OCI-LY7 (cell line): ENCODE measurements around the gene DGUOK. TPM values are rescaled to one million over a fixed set of nuclear protein-coding genes. Genes with fewer than 3 reads are reported as not detected.
"Not testable (repeated sequence)": the region's sequence is repeated elsewhere in the genome, so short reads cannot be mapped to it uniquely, and the experiment has no call there.

Source experiments
- Bru-seq: library from RNA; stranded (reverse); fragments of 400-500 nt; gene quantifications from one replicate; lab custom pipeline; 2021; lab: Mats Ljungman, UMichigan
- BruChase-seq, 2 experiments: library from RNA; stranded (reverse); fragments of 400-500 nt; gene quantifications; one replicate each; lab custom pipeline; 2021; lab: Mats Ljungman, UMichigan
- BruUV-seq: library from RNA; stranded (reverse); fragments of 400-500 nt; replicated peaks from 2 replicates; lab custom pipeline; 2021; lab: Mats Ljungman, UMichigan
- CTCF ChIA-PET: fragments of 300-600 bp; sonication (Branson Sonifier 250); formaldehyde crosslinking; loops from one replicate; lab custom pipeline; 2022; ENCODE audit warnings: antibody characterized with exemption; ENCODE audit not compliant: unreplicated experiment; lab: Charles Lee
- POLR2A ChIA-PET: fragments of 300-600 bp; sonication (Branson Sonifier 250); formaldehyde crosslinking; loops from one replicate; lab custom pipeline; 2022; ENCODE audit warnings: antibody characterized with exemption; lab: Charles Lee
- DNase-seq: peaks from one replicate; pipeline ENCODE4 v3.0.0-alpha.2; 2015; ENCODE audit warnings: low spot score
- H2AFZ ChIP-seq: fragments of 200-600 bp; sonication (generic), shearing (Covaris generic); 2 replicates; pipeline ENCODE4 v1.6.1; 2014; ENCODE audit warnings: mild to moderate bottlenecking, antibody characterized with exemption, low read length, moderate library complexity
- H3K27ac ChIP-seq: fragments of 200-600 bp; sonication (generic); 2 replicates; pipeline ENCODE4 v1.5.1; 2014; ENCODE audit warnings: mixed run types, low read depth, mild to moderate bottlenecking, moderate library complexity, low read length, inconsistent platforms; ENCODE audit not compliant: poor library complexity, severe bottlenecking
- H3K36me3 ChIP-seq: fragments of 200-600 bp; sonication (generic); 2 replicates; pipeline ENCODE4 v1.6.1; 2014; ENCODE audit warnings: mild to moderate bottlenecking, antibody characterized with exemption, low read length, moderate library complexity, mixed read lengths; ENCODE audit not compliant: insufficient read depth
- H3K4me1 ChIP-seq: fragments of 200-600 bp; sonication (generic); 2 replicates; pipeline ENCODE4 v1.5.1; 2014; ENCODE audit warnings: mild to moderate bottlenecking, low read length; ENCODE audit not compliant: insufficient read depth, poor library complexity, severe bottlenecking
- H3K4me2 ChIP-seq: fragments of 200-600 bp; sonication (generic); 2 replicates; pipeline ENCODE4 v1.6.1; 2014; ENCODE audit warnings: mild to moderate bottlenecking, low read length
- H3K4me3 ChIP-seq: fragments of 200-600 bp; sonication (generic); 2 replicates; pipeline ENCODE4 v1.5.1; 2014; ENCODE audit warnings: mild to moderate bottlenecking, low read depth, low read length; ENCODE audit not compliant: poor library complexity, severe bottlenecking
- H3K79me2 ChIP-seq: fragments of 200-600 bp; sonication (generic); 2 replicates; pipeline ENCODE4 v1.6.1; 2016; ENCODE audit warnings: low read depth, mild to moderate bottlenecking, low read length, moderate library complexity, mixed read lengths; ENCODE audit not compliant: insufficient read depth
- H3K9me2 ChIP-seq: fragments of 200-600 bp; sonication (generic); 2 replicates; pipeline ENCODE4 v1.6.1; 2016; ENCODE audit warnings: mild to moderate bottlenecking, low read length, mixed read lengths; ENCODE audit not compliant: insufficient read depth
- H3K9me3 ChIP-seq: fragments of 200-600 bp; sonication (generic); 2 replicates; pipeline ENCODE4 v1.6.1; 2014; ENCODE audit warnings: mild to moderate bottlenecking, mixed run types, low read length, mixed read lengths
- H4K20me1 ChIP-seq: fragments of 200-600 bp; sonication (generic); 2 replicates; pipeline ENCODE4 v1.6.1; 2014; ENCODE audit warnings: mild to moderate bottlenecking, antibody characterized with exemption, low read length, moderate library complexity, mixed read lengths; ENCODE audit not compliant: insufficient read depth
- CTCF ChIP-seq: fragments of 200-600 bp; sonication (generic); conservative IDR thresholded peaks from 2 replicates; pipeline ENCODE4 v1.5.1; 2014; ENCODE audit warnings: mild to moderate bottlenecking, antibody characterized with exemption, low read length, moderate library complexity, mixed read lengths
- EZH2phosphoT487 ChIP-seq: fragments of 200-600 bp; sonication (generic); IDR thresholded peaks from 2 replicates; pipeline ENCODE4 v1.6.1; 2018; ENCODE audit warnings: low read depth, borderline replicate concordance, mild to moderate bottlenecking, mixed run types, antibody characterized with exemption, low read length, moderate library complexity, mixed read lengths
- intact Hi-C: fragments of 100-400 bp; cut with micrococcal nuclease; formaldehyde crosslinking; loops from one replicate; pipeline ENCODE4 v1.10.0; 2022; ENCODE audit not compliant: unreplicated experiment
- long read RNA-seq: library from polyadenylated mRNA; stranded (forward); transcript quantifications from one replicate; pipeline ENCODE4 v2.0.0, GENCODE V29; 2022
- total RNA-seq, 2 experiments: library from RNA; depleted of rRNA in 1 of 2; stranded (reverse); fragments of >200 nt in 1 of 2; shearing (Covaris generic) in 1 of 2; gene quantifications; 2 replicates each; pipeline ENCODE4 v1.2.3, GENCODE V29; 2014 to 2022

DGUOK gene
- total RNA-seq (2014; rRNA removed; shearing (Covaris generic)) = 57.1 and 73.4 TPM in 2 replicates
- 91.8 and 95.8 TPM in 2 replicates for total RNA-seq (2022)
- Bru-seq, nascent RNA = percentile 88 among the genes with signal in this experiment
- BruChase-seq, experiment 1, labeled RNA remaining after a 6-hour chase = percentile 91 among the genes with signal in this experiment
- percentile 84 among the genes with signal in this experiment for BruChase-seq, experiment 2, labeled RNA remaining after a 2-hour chase
- long read RNA-seq, transcript DGUOK-203 (4 exons, 703 nt) = minor isoform, 38 of 222 reads
- long read RNA-seq, transcript DGUOK-202 (5 exons, 880 nt) = minor isoform, 6 of 222 reads
- long read RNA-seq, transcript DGUOK-201 (7 exons, 1,144 nt) = minor isoform, 29 of 222 reads
- long read RNA-seq, transcript DGUOK-208 (6 exons, 1,029 nt) = major isoform, 90 of 222 reads
- long read RNA-seq, partial matches to known transcripts = 1 of 222 reads
- long read RNA-seq, other reads (novel, unspliced or antisense) = 58 of 222 reads

- Histone ChIP-seq H3K4me3 (peak within 1 kb of the TSS; percentile 83), H4K20me1 (peaks cover 12% of the 10 kb centered on the region; the same call in 1 of the 2 replicates), H3K9me2 (no peaks in the 10 kb centered on the region), H3K9me3 (peaks cover 10% of the 10 kb centered on the region; the same call in 1 of the 2 replicates), H3K36me3 (peaks cover 18% of the 10 kb centered on the region), H3K27ac (peak within 1 kb of the TSS; percentile 60), H3K4me2 (peak within 1 kb of the TSS; percentile 74), H3K4me1 (peaks cover 40% of the 10 kb centered on the region), H2AFZ (peak within 1 kb of the TSS; percentile 84), H3K79me2 (peaks cover 41% of the 10 kb centered on the region)
- peak; percentile 100 for DNase-seq
- CTCF ChIA-PET = no interaction called here
- no TSS peak for BruUV-seq
- POLR2A ChIA-PET = interaction anchor here (0.5 to 1.0 kb wide), 4 partner anchors 9 to 221 kb away, joined by 3 read pairs; partner anchors contain the start of gene BOLA3
- intact Hi-C loops = loop anchor here (5.0 kb wide), 1 partner anchor 56 kb away; the partner anchor contains the start of gene TET3
- TF ChIP-seq CTCF = no peak
- TF ChIP-seq EZH2phosphoT487 = no peak
Observed at GRCh38 chr2:73926493-73927327, at the start of gene DGUOK. Gene DGUOK (plus strand): TSS chr2:73926880. CDS start chr2:73926911, 31 bp downstream.

- DNase-seq = no peak
- Histone ChIP-seq H3K79me2 (no peaks in the 10 kb centered on the region), H3K9me2 (no peaks in the 10 kb centered on the region), H3K27ac (no peak overlapping the region), H3K9me3 (no peaks in the 10 kb centered on the region), H2AFZ (no peak overlapping the region), H3K4me1 (no peaks in the 10 kb centered on the region), H3K4me3 (no peak overlapping the region), H3K36me3 (no peaks in the 10 kb centered on the region), H4K20me1 (no peaks in the 10 kb centered on the region), H3K4me2 (no peak overlapping the region)
- ChIA-PET CTCF (no interaction called here), POLR2A (interaction anchor here (0.6 kb wide), 1 partner anchor 29 kb away, joined by 3 read pairs; no protein-coding TSS in a partner anchor)
- no peak for TF ChIP-seq CTCF
- no peak for TF ChIP-seq EZH2phosphoT487
- no TSS peak for BruUV-seq
- intact Hi-C loops = no loop called here
Observed at GRCh38 chr2:73877071-73877802, 49.4 kb upstream of the DGUOK start.

GRCh38 chr2:73877984-73878383 lies 48.7 kb upstream of the DGUOK start:
- H2AFZ ChIP-seq, DNase-seq, H3K9me3 ChIP-seq, H4K20me1 ChIP-seq, intact Hi-C loops, H3K4me1 ChIP-seq, H3K4me2 ChIP-seq, BruUV-seq, H3K36me3 ChIP-seq, H3K79me2 ChIP-seq, H3K4me3 ChIP-seq, CTCF ChIA-PET, H3K27ac ChIP-seq, H3K9me2 ChIP-seq: not testable (repeated sequence)
- POLR2A ChIA-PET = interaction anchor here (1.4 kb wide), 1 partner anchor 14 kb away, joined by 4 read pairs; no protein-coding TSS in a partner anchor
